Stimulated activated CD4-positive, alpha-beta T cell treated with anti-CD3 and anti-CD28 coated beads, Interleukin-2, amount 100 ng/mL, for 4 hours (primary cell): Measurements from ENCODE around the gene SDR42E2.
A peak's percentile ranks its signal among the peaks of the same experiment; 100 is the strongest.
"Not testable (repeated sequence)": the region's sequence is repeated elsewhere in the genome, so short reads cannot be mapped to it uniquely, and the experiment has no call there.

Source experiments
- DNase-seq: peaks from one replicate; pipeline ENCODE4 v3.0.0-alpha.2; 2020; ENCODE audit warnings: low read depth

Gene SDR42E2

GRCh38 chr16:22191532-22192260 lies 29.4 kb downstream of the SDR42E2 start:
- DNase-seq: no peak

GRCh38 chr16:22192261-22193062 lies 30.2 kb downstream of the SDR42E2 start:
- peak; percentile 46 for DNase-seq

GRCh38 chr16:22193063-22193411 lies 30.7 kb downstream of the SDR42E2 start:
- DNase-seq: no peak

GRCh38 chr16:22194707-22195444 lies 32.6 kb downstream of the SDR42E2 start:
- peak; percentile 10 for DNase-seq

- no peak for DNase-seq
These were observed 33.1 kb downstream of the SDR42E2 start for GRCh38 chr16:22195445-22195694.

GRCh38 chr16:22195695-22196558 lies 33.6 kb downstream of the SDR42E2 start:
- DNase-seq: peak; percentile 81

GRCh38 chr16:22196559-22197168 lies 34.4 kb downstream of the SDR42E2 start:
- not testable (repeated sequence) for DNase-seq

GRCh38 chr16:22198547-22199293 lies 36.4 kb downstream of the SDR42E2 start:
- no peak for DNase-seq

- no peak for DNase-seq
These were observed 39.9 kb downstream of the SDR42E2 start for GRCh38 chr16:22202261-22202637.

- no peak for DNase-seq
These were observed 40.8 kb downstream of the SDR42E2 start for GRCh38 chr16:22203091-22203490.

GRCh38 chr16:22204091-22204655 lies 41.9 kb downstream of the SDR42E2 start:
- no peak for DNase-seq

- no peak for DNase-seq
These were observed 43.3 kb downstream of the SDR42E2 start for GRCh38 chr16:22205577-22206012.

- DNase-seq: peak; percentile 75
These were observed 43.9 kb downstream of the SDR42E2 start, which contains the start of gene EEF2K for GRCh38 chr16:22206013-22206841. Gene EEF2K, plus strand, starts transcription at chr16:22206278. Its CDS starts 19,452 bp downstream, at chr16:22225730.

- DNase-seq: peak; percentile 56
These were observed 44.8 kb downstream of the SDR42E2 start for GRCh38 chr16:22206842-22207714.

- DNase-seq: no peak
These were observed 45.5 kb downstream of the SDR42E2 start for GRCh38 chr16:22207715-22208360.

GRCh38 chr16:22210285-22210684 lies 48.0 kb downstream of the SDR42E2 start:
- no peak for DNase-seq

- no peak for DNase-seq
These were observed 48.5 kb downstream of the SDR42E2 start for GRCh38 chr16:22210854-22211253.

- no peak for DNase-seq
These were observed 50.9 kb downstream of the SDR42E2 start for GRCh38 chr16:22213236-22213635.
